ENCODE data around the gene PLAC8.

- TF ChIP-seq RCOR1 (IDR thresholded peaks at IDR 0.05; ENCODE audit: insufficient replicate concordance, low read length): no peak
- no peak for TF ChIP-seq USF2 (IDR thresholded peaks at IDR 0.05; ENCODE audit: low read depth, low read length)
- TF ChIP-seq POLR2A (IDR thresholded peaks at IDR 0.05; ENCODE audit: low read depth, low read length): no peak
- TF ChIP-seq CTCF (conservative IDR thresholded peaks at IDR 0.05; ENCODE audit: low read depth, low read length): no peak
- no peak for TF ChIP-seq MXI1 (IDR thresholded peaks at IDR 0.05; ENCODE audit: borderline replicate concordance, low read depth, low read length)
- no peak for TF ChIP-seq FOS (IDR thresholded peaks at IDR 0.05; ENCODE audit: low read depth, low read length)
- TF ChIP-seq RAD21 (IDR thresholded peaks at IDR 0.05; ENCODE audit: low read length): no peak
- no peak for TF ChIP-seq CHD1 (IDR thresholded peaks at IDR 0.05; ENCODE audit: low read depth, low read length)
- TF ChIP-seq MAZ (IDR thresholded peaks at IDR 0.05; ENCODE audit: borderline replicate concordance, low read depth, low read length): no peak
- TF ChIP-seq RFX5 (IDR thresholded peaks at IDR 0.05; ENCODE audit: low read depth, low read length): no peak
- no peak for TF ChIP-seq MAFK (IDR thresholded peaks at IDR 0.05; ENCODE audit: low read depth, low read length)
- no peak for TF ChIP-seq CEBPB (IDR thresholded peaks at IDR 0.05; ENCODE audit: low read depth, low read length)
- TF ChIP-seq SMC3 (IDR thresholded peaks at IDR 0.05; ENCODE audit: low read depth, low read length): no peak
- no peak for TF ChIP-seq BHLHE40 (IDR thresholded peaks at IDR 0.05; ENCODE audit: low read depth, low read length)
Measured at GRCh38 chr4:83139514-83140156, 25.1 kb upstream of the PLAC8 start.

Measured in IMR-90 (cell line).